Renal cortex interstitium (tissue), 15 donors: ENCODE data around the gene CNGA2. TPM values are rescaled to one million over a fixed set of nuclear protein-coding genes. Genes with fewer than 3 reads are reported as not detected.
"Not testable (repeated sequence)": the region's sequence is repeated elsewhere in the genome, so short reads cannot be mapped to it uniquely, and the experiment has no call there.

Source experiments
- DNase-seq, 11 donors: peaks; one replicate each; pipeline ENCODE4 v3.0.0-alpha.2; 2013; ENCODE audit warnings: low read depth in 9 of 11, low spot score in 4 of 11; ENCODE audit errors: extremely low read depth in 1 of 11
- long read RNA-seq, 16 experiments: transcript quantifications; one replicate each; lab custom pipeline, GENCODE V29; 2026
- polyA plus RNA-seq, 3 donors: library from polyadenylated mRNA; unstranded; fragments of 120-200 nt; gene quantifications; one replicate each; pipeline ENCODE4 v1.2.1, GENCODE V29; 2013; ENCODE audit not compliant: insufficient read length in 3 of 3

CNGA2 gene
- polyA plus RNA-seq = not detected
- long read RNA-seq, donor 1 = 0 reads
- long read RNA-seq, donor 2 = 0 reads
- long read RNA-seq, donor 3 = 0 reads
- long read RNA-seq, donor 4 = 0 reads
- long read RNA-seq, donor 5 = 0 reads
- long read RNA-seq, donor 6 = 0 reads
- long read RNA-seq, donor 7 = 0 reads
- long read RNA-seq, donor 8 = 0 reads
- long read RNA-seq, donor 9 = 0 reads
- long read RNA-seq, donor 10 = 0 reads
- long read RNA-seq, donor 11 = 0 reads
- long read RNA-seq, donor 12 = 0 reads
- long read RNA-seq, donor 13 = 0 reads
- long read RNA-seq, donor 14 = 0 reads
- long read RNA-seq, donor 15 = 0 reads
- long read RNA-seq, donor 16 = 0 reads

DNA sequence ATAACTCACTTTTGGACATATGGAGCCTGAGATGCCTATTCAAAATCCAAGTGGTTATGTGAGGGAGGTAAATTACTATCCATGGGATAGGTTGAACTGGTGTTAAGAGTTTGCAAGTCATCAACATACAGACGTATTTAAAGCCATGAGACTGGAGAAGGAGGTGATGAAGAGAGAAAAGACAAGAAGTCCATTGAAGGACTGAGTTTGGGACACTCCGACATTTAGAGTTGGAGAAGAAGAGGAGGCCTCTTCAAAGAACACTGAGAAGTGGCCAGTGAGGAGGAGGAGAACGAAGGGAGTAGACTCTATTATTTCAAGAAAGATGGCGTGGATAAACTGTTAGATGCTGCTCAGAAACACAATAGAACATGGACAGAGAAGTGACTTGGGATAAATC is at the start of gene CNGA2:
CNGA2 (plus strand) TSS at position 301 of the 400 bp plus-strand sequence. CDS start 3,738 bp downstream, outside the sequence.
- DNase-seq = no peak

- DNase-seq = no peak
These were observed 46.9 kb upstream of the CNGA2 start for GRCh38 chrX:151687635-151688034.

- no peak for DNase-seq
These were observed 45.9 kb upstream of the CNGA2 start for GRCh38 chrX:151688695-151689094.

GRCh38 chrX:151692825-151693224 is 41.7 kb upstream of the CNGA2 start:
- DNase-seq = no peak

DNA sequence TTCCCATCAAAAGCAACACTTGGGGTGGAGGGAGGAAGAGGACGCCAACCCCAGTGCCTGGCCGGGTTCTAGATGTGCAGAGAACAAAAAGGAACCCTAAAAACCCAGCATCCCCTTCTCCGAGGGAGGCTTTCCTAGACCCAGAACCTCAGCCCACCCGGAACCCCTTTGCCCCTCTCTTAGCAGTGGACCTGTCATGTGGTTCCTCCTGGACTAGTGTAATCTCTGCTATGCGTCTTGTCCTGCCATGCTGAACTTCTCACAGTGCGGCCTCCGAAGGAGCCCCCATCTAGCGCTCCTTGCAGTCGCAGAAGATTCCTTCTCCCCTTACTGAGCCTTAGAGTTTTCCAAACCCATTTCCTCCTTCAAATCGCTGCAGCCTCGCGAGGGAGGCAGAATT is 40.4 kb upstream of the CNGA2 start:
- no peak for DNase-seq

- DNase-seq = no peak
These were observed 39.6 kb upstream of the CNGA2 start, which contains the start of gene PRRG3 for GRCh38 chrX:151694661-151695582. Gene PRRG3, plus strand, starts transcription at chrX:151695458. Its CDS starts 3,357 bp downstream, at chrX:151698815.

- no peak for DNase-seq
These were observed 38.8 kb upstream of the CNGA2 start for GRCh38 chrX:151695583-151696340.

GRCh38 chrX:151697082-151697481 is 37.5 kb upstream of the CNGA2 start:
- DNase-seq = not testable (repeated sequence)

GRCh38 chrX:151697522-151697921 is 37.0 kb upstream of the CNGA2 start:
- no peak for DNase-seq

DNA sequence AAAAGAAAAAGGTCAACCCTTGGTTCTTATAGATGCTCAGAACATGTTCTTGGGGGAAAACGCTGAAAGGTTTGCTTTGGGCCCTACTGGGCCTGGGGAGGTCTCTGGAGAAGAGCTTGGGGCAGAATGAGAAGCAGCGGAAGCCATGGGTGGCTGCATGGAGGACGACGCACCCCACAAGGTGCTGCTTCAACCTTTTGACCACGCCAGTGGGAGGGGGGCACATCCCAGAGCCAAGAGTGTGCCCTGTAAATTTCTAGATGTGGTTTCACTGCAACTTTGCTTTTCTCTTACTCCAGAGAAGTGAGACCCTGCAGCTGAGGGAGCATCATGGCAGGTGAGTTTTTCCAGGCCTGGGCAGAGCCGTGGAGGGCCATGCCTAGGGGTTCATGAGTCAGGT is 36.1 kb upstream of the CNGA2 start:
- no peak for DNase-seq

- DNase-seq = no peak
These were observed 34.8 kb upstream of the CNGA2 start for GRCh38 chrX:151699746-151700145.

DNA sequence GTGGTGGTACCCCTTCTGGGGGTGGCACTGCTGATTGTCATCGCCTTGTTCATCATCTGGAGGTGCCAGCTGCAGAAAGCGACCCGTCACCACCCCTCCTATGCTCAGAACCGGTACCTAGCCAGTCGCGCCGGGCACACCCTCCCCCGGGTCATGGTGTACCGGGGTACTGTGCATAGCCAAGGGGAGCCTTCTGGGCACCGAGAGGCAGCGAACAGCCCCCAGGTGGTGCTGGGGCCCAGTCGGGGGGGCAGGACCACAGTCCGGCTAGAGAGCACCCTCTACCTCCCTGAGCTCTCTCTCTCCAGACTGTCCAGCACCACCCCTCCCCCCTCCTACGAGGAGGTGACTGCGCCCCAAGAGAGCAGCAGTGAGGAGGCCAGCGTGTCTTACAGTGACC is 34.0 kb upstream of the CNGA2 start:
- DNase-seq = no peak

GRCh38 chrX:151701071-151701470 is 33.5 kb upstream of the CNGA2 start:
- no peak for DNase-seq

DNA sequence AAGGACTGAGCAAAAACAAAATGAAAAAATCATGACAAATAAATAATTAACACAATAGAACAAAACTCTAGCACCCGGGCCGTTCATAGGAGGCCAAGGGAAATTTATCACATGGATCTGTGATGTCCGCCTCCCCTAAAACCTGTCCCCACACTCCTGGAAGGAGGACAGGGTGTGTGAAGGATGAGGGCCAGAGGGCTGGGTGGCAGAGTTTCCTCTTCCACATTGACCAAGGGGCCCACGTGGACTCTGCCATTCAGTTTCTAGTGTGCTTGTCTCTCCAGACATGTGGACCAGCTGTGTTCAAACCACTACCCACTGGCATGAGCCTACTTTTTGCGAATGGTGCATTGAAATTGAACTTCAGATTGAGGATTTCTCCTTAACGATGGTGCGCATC is 33.0 kb upstream of the CNGA2 start:
- DNase-seq = no peak

DNA sequence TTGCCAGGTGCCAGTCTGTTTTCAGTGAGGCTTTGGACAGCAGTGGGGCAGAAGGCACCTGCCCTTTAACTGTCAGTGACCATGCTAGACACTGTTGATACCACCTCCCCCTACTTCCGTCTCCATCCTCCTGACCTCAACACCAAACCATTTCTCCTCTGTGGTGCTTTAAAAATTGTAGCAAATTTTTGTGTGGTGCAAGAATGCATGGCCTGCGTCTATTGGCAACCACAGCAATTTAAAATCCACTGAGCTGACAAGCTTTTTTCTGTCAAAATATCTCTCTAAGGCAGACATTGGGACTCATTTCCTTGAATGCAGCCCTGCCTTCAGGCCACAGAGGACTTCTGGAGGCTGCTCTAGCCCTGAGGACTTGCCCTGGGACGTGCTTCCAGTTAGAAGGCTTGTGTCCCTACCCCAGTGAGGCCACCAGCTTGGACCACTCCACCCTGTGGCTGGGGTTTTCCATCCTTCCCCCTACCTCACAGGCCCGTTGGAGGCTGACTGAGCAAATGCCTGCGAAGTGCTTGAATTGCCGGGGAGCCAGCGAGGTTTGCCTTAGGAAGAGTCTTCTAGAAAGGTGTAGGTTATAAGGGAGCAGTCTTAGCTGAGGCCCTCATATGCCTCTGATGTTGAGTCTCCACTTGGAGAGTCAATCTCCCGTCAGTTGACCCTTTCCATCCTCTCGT is 32.4 kb upstream of the CNGA2 start:
- no peak for DNase-seq

GRCh38 chrX:151702741-151703340 is 31.7 kb upstream of the CNGA2 start:
- DNase-seq = no peak

DNA sequence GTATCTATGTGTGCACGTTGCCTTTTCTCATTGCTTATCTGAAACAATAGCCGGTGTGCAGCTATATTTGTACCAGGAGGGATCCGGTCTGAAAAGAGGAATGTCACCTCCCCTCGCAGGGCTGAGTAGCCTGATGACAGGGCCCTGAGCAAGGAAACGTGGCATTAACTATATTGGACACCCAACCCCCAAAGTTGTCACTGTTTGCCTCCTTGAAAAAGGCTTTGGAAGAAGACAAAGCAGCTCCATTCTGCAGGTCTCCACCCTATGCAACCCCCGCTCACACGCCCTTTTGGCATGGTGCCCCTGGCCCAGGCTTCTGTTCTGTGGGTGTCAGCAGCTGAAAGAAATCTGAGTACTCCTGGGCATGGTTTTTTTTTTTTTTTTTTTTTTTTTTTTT is 31.1 kb upstream of the CNGA2 start:
- no peak for DNase-seq

- DNase-seq = no peak
These were observed 30.4 kb upstream of the CNGA2 start for GRCh38 chrX:151704041-151704663.
